Esophagus muscularis mucosa (tissue), 4 donors: ENCODE measurements around the gene API5. TPM values are rescaled to one million over a fixed set of nuclear protein-coding genes. Genes with fewer than 3 reads are reported as not detected.

ENCODE experiments used
- DNase-seq: peaks from one replicate; pipeline ENCODE4 v3.0.0-alpha.2; 2017; ENCODE audit errors: extremely low spot score
- H3K27ac ChIP-seq, 4 donors: fragments of 200-600 bp; sonication (generic); replicated peaks in 1 of 4; 1 replicate in 3 of 4; 2 replicates in 1 of 4; pipeline ENCODE4 v1.5.1; 2016 to 2019; ENCODE audit warnings: mild to moderate bottlenecking in 1 of 4
- H3K27me3 ChIP-seq, 4 donors: fragments of 200-600 bp; sonication (generic); one replicate each; pipeline versions ENCODE4 v1.5.1 to v1.6.0; 2016 to 2019
- H3K36me3 ChIP-seq, 4 donors: fragments of 200-600 bp; sonication (generic); one replicate each; pipeline ENCODE4 v1.5.1; 2016 to 2019
- H3K4me1 ChIP-seq, 4 donors: fragments of 200-600 bp; sonication (generic); one replicate each; pipeline ENCODE4 v1.5.1; 2016 to 2019
- H3K4me3 ChIP-seq, 4 donors: fragments of 200-600 bp; sonication (generic); 1 replicate in 2 of 4; 2 replicates in 2 of 4; pipeline ENCODE4 v1.5.1; 2016 to 2019; ENCODE audit warnings: mild to moderate bottlenecking in 4 of 4, moderate library complexity in 1 of 4
- H3K9me3 ChIP-seq, 4 donors: fragments of 200-600 bp; sonication (generic); 1 replicate in 3 of 4; 2 replicates in 1 of 4; pipeline ENCODE4 v1.5.1; 2016 to 2019
- EP300 ChIP-seq: sonication (generic); formaldehyde crosslinking; IDR thresholded peaks from one replicate; pipeline ENCODE4 v1.6.1; 2017; ENCODE audit warnings: antibody characterized with exemption
- POLR2A ChIP-seq: fragments of 450-650 bp; IDR thresholded peaks from one replicate; pipeline ENCODE4 v1.6.1; 2017; ENCODE audit warnings: antibody characterized with exemption, moderate library complexity, mild to moderate bottlenecking, low read depth
- POLR2AphosphoS5 ChIP-seq, 2 donors: sonication (generic); formaldehyde crosslinking; IDR thresholded peaks; one replicate each; pipeline ENCODE4 v1.6.1; 2017; ENCODE audit warnings: antibody characterized with exemption in 2 of 2
- WGBS: methylation state at CpG from one replicate; pipeline ENCODE4 v1.1.5; 2018; 5-methylcytosine and 5-hydroxymethylcytosine counted together
- intact Hi-C: fragments of 100-400 bp; cut with DNase I; formaldehyde crosslinking; loops from one replicate; pipeline ENCODE4 v1.15.1; 2023
- total RNA-seq, 4 donors: library from RNA; depleted of rRNA; stranded (reverse); fragments of >200 nt; gene quantifications; one replicate each; pipeline versions ENCODE4 v1.1.0 to v1.2.1, GENCODE V29; 2016
- TF ChIP-seq, protein P1 (sequence below), 3 experiments: fragments of 200-600 bp in 2 of 3; fragments of 450-650 bp in 1 of 3; sonication (generic) in 2 of 3; IDR thresholded peaks; one replicate each; pipeline ENCODE4 v1.5.1; 2017 to 2019; ENCODE audit warnings: antibody characterized with exemption in 3 of 3, mild to moderate bottlenecking in 2 of 3, moderate library complexity in 1 of 3

Gene API5
- total RNA-seq, 4 donors from 2014 or later = 84.4 to 105 (median 91.9) TPM

DNA sequence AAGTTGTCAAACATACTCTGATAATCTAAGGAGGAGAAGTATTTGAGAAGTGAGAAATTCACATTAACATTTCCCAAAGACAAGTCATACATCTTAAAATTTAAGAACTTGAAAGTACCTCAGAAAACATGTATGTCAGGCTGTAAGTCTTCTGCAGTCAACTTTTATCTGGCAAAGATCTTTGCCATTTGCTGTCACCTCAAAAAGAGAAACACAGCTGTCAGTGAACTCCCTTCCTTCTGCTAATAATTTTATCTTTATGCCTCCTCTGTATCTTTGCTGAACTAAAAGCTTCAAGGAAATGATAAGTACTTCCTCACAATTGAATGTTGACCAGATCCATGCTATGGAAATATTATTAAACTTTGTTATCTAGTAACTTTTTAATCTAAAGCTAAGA, 65.6 kb downstream of the API5 start:
- DNase-seq = no peak
- no peaks in the 10 kb centered on the region for H3K9me3 ChIP-seq
- H3K4me3 ChIP-seq = no peak overlapping the region
- intact Hi-C loops = no loop called here
- H3K27ac ChIP-seq = no peak overlapping the region
- peaks cover 0 to 18% (median 6%) of the 10 kb centered on the region in 4 donors for H3K36me3 ChIP-seq
- no peak for TF ChIP-seq EP300
- no peak for TF ChIP-seq POLR2AphosphoS5 (IDR thresholded peaks at IDR 0.05)
- TF ChIP-seq, protein P1, sequence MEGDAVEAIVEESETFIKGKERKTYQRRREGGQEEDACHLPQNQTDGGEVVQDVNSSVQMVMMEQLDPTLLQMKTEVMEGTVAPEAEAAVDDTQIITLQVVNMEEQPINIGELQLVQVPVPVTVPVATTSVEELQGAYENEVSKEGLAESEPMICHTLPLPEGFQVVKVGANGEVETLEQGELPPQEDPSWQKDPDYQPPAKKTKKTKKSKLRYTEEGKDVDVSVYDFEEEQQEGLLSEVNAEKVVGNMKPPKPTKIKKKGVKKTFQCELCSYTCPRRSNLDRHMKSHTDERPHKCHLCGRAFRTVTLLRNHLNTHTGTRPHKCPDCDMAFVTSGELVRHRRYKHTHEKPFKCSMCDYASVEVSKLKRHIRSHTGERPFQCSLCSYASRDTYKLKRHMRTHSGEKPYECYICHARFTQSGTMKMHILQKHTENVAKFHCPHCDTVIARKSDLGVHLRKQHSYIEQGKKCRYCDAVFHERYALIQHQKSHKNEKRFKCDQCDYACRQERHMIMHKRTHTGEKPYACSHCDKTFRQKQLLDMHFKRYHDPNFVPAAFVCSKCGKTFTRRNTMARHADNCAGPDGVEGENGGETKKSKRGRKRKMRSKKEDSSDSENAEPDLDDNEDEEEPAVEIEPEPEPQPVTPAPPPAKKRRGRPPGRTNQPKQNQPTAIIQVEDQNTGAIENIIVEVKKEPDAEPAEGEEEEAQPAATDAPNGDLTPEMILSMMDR (IDR thresholded peaks at IDR 0.05) = no peak
- TF ChIP-seq POLR2A = no peak
- H3K27me3 ChIP-seq = no peaks in the 10 kb centered on the region
- peaks cover 0 to 20% (median 14%) of the 10 kb centered on the region in 4 donors for H3K4me1 ChIP-seq

DNA sequence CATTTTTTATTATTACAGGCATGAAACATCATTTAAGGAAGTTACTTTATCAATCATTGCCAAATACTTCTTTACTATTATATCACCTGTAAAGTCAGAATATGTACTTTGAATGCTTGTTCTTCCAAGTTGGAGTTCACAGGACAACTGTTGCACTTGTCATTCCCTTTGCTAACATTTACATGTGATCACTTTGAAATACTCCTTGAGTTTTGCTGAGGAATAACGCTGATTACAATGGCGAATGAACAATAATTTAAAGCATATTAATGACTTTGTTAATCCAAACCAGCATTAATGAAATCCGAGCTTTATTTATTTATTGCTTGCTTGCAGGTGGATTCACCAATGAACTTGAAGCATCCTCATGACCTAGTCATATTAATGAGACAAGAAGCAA, 67.1 kb downstream of the API5 start:
- H3K9me3 ChIP-seq = no peaks in the 10 kb centered on the region
- H3K27me3 ChIP-seq = no peaks in the 10 kb centered on the region
- H3K4me3 ChIP-seq = no peak overlapping the region
- intact Hi-C loops = no loop called here
- TF ChIP-seq POLR2A = no peak
- no peak for TF ChIP-seq POLR2AphosphoS5 (IDR thresholded peaks at IDR 0.05)
- TF ChIP-seq EP300 = no peak
- TF ChIP-seq, protein P1 (IDR thresholded peaks at IDR 0.05) = no peak
- H3K36me3 ChIP-seq = peaks cover 0 to 26% (median 8%) of the 10 kb centered on the region in 4 donors
- no peak overlapping the region for H3K27ac ChIP-seq
- DNase-seq = no peak
- WGBS = 93% methylated on average over 3 of the region's 3 CpGs
- H3K4me1 ChIP-seq = peaks cover 0 to 20% (median 14%) of the 10 kb centered on the region in 4 donors

DNA sequence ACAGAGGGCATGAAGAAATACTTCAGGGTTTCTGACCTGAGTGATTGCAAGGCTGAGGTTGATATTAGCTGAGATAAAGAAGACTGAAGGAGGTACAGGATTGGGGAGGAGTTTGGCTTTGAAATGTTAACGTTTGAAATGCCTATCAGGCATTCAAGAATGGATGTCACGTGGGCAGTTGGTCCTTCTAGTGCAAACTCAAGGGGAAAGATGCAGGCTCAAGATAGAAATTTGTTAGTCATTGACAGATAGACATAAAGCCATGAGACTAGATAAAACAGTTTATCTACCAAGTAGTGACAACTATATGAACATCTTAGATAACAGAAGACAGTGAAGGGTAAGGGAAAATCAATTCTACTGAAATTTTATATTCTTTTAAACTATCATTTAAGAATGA, 70.0 kb downstream of the API5 start:
- Histone ChIP-seq H3K27ac (no peak overlapping the region), H3K9me3 (no peaks in the 10 kb centered on the region), H3K36me3 (peaks cover 0 to 26% (median 8%) of the 10 kb centered on the region in 4 donors), H3K4me3 (no peak overlapping the region), H3K27me3 (no peaks in the 10 kb centered on the region), H3K4me1 (peaks cover 0 to 7% (median 4%) of the 10 kb centered on the region in 4 donors)
- no peak for DNase-seq
- 69% methylated on average over 2 of the region's 2 CpGs for WGBS
- TF ChIP-seq EP300 = no peak
- TF ChIP-seq POLR2A = no peak
- TF ChIP-seq, protein P1 (IDR thresholded peaks at IDR 0.05) = no peak
- no peak for TF ChIP-seq POLR2AphosphoS5 (IDR thresholded peaks at IDR 0.05)
- intact Hi-C loops = no loop called here

DNA sequence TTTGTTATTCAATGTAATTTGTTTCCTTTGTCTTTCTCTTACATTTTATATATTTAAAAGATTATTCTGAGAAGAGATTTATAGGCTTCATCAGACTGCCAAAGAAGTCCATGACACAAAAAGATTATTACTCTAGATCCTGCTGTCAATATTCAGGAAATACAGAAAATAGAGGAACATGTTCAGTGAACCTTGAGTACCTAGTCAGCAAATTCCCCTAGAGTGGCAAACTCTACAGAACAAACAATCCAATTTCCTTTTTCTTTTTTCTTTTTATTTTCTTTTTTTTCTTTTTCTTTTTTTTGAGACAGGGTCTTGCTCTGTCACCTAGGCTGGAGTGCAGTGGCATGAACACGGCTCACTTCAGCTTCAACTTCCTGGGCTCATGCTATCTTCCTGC, 70.8 kb downstream of the API5 start:
- 96% methylated on average over 1 of the region's 1 CpG for WGBS

More for the DNA sequence above, 70.8 kb downstream of the API5 start:
- Histone ChIP-seq H3K36me3 (peaks cover 0 to 26% (median 8%) of the 10 kb centered on the region in 4 donors), H3K9me3 (no peaks in the 10 kb centered on the region), H3K4me3 (no peak overlapping the region), H3K27me3 (no peaks in the 10 kb centered on the region), H3K27ac (no peak overlapping the region), H3K4me1 (no peaks in the 10 kb centered on the region)
- intact Hi-C loops = no loop called here
- DNase-seq = no peak
- TF ChIP-seq EP300 (no peak), POLR2A (no peak)
- TF ChIP-seq, protein P1 (IDR thresholded peaks at IDR 0.05) = no peak
